ENCODE measurements around the gene CD300LF. TPM values are rescaled to one million over a fixed set of nuclear protein-coding genes. Genes with fewer than 3 reads are reported as not detected.

CD300LF gene
- total and polyA plus RNA-seq, 2 experiments from 2014 or later = not detected

GRCh38 chr17:74723891-74724290 lies 11.2 kb upstream of the CD300LF start:
- Mint-ChIP-seq H3K9me3 (no peaks in the 10 kb centered on the region; the same call in 2 of the 3 replicates), H3K27me3 (ENCODE audit: insufficient read depth, low read depth, poor library complexity) (peaks cover 2% of the 10 kb centered on the region), H3K27ac (no peak overlapping the region), H3K4me1 (no peaks in the 10 kb centered on the region), H3K4me3 (no peak overlapping the region), H3K36me3 (ENCODE audit: low read depth) (no peaks in the 10 kb centered on the region)
- Histone ChIP-seq H3K4me2 (no peak overlapping the region), H2AFZ (no peak overlapping the region), H3K27me3 (ENCODE audit: insufficient read depth) (no peaks in the 10 kb centered on the region), H3K79me2 (replicated peaks; ENCODE audit: insufficient read depth) (no peaks in the 10 kb centered on the region), H3F3A (replicated peaks; ENCODE audit: low read depth) (peaks cover 12% of the 10 kb centered on the region), H3K4me3 (no peak overlapping the region), H4K20me1 (replicated peaks; ENCODE audit: insufficient read depth) (no peaks in the 10 kb centered on the region), H3K4me1 (ENCODE audit: insufficient read depth) (no peaks in the 10 kb centered on the region), H3K27ac (ENCODE audit: low read depth) (no peak overlapping the region), H3K9me2 (ENCODE audit: insufficient read depth) (no peaks in the 10 kb centered on the region), H3K36me3 (ENCODE audit: insufficient read depth) (no peaks in the 10 kb centered on the region)
- TF ChIP-seq EZH2phosphoT487 (IDR thresholded peaks at IDR 0.05; ENCODE audit: unreplicated experiment) (no peak), ZNF331 (CRISPR knock-in tag; IDR thresholded peaks at IDR 0.05; ENCODE audit: low read depth) (no peak)
- TF ChIP-seq, protein P1, sequence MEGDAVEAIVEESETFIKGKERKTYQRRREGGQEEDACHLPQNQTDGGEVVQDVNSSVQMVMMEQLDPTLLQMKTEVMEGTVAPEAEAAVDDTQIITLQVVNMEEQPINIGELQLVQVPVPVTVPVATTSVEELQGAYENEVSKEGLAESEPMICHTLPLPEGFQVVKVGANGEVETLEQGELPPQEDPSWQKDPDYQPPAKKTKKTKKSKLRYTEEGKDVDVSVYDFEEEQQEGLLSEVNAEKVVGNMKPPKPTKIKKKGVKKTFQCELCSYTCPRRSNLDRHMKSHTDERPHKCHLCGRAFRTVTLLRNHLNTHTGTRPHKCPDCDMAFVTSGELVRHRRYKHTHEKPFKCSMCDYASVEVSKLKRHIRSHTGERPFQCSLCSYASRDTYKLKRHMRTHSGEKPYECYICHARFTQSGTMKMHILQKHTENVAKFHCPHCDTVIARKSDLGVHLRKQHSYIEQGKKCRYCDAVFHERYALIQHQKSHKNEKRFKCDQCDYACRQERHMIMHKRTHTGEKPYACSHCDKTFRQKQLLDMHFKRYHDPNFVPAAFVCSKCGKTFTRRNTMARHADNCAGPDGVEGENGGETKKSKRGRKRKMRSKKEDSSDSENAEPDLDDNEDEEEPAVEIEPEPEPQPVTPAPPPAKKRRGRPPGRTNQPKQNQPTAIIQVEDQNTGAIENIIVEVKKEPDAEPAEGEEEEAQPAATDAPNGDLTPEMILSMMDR (conservative IDR thresholded peaks at IDR 0.05; ENCODE audit: low read depth in 2 of 2) = no peak
- TF ChIP-seq, protein P2, sequence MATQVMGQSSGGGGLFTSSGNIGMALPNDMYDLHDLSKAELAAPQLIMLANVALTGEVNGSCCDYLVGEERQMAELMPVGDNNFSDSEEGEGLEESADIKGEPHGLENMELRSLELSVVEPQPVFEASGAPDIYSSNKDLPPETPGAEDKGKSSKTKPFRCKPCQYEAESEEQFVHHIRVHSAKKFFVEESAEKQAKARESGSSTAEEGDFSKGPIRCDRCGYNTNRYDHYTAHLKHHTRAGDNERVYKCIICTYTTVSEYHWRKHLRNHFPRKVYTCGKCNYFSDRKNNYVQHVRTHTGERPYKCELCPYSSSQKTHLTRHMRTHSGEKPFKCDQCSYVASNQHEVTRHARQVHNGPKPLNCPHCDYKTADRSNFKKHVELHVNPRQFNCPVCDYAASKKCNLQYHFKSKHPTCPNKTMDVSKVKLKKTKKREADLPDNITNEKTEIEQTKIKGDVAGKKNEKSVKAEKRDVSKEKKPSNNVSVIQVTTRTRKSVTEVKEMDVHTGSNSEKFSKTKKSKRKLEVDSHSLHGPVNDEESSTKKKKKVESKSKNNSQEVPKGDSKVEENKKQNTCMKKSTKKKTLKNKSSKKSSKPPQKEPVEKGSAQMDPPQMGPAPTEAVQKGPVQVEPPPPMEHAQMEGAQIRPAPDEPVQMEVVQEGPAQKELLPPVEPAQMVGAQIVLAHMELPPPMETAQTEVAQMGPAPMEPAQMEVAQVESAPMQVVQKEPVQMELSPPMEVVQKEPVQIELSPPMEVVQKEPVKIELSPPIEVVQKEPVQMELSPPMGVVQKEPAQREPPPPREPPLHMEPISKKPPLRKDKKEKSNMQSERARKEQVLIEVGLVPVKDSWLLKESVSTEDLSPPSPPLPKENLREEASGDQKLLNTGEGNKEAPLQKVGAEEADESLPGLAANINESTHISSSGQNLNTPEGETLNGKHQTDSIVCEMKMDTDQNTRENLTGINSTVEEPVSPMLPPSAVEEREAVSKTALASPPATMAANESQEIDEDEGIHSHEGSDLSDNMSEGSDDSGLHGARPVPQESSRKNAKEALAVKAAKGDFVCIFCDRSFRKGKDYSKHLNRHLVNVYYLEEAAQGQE (IDR thresholded peaks at IDR 0.05; ENCODE audit: unreplicated experiment) = no peak
- ATAC-seq (no peak), DNase-seq (ENCODE audit: low spot score) (no peak)

- H3K4me3 ChIP-seq = no peak overlapping the region
- H3K36me3 Mint-ChIP-seq (ENCODE audit: low read depth) = no peaks in the 10 kb centered on the region
- H3K4me1 Mint-ChIP-seq = no peaks in the 10 kb centered on the region
- H3K9me2 ChIP-seq (ENCODE audit: insufficient read depth) = no peaks in the 10 kb centered on the region
- H2AFZ ChIP-seq = no peak overlapping the region
- no peaks in the 10 kb centered on the region for H3K79me2 ChIP-seq (replicated peaks; ENCODE audit: insufficient read depth)
- peaks cover 2% of the 10 kb centered on the region for H3K27me3 Mint-ChIP-seq (ENCODE audit: insufficient read depth, low read depth, poor library complexity)
- peaks cover under 1% of the 10 kb centered on the region; the same call in 1 of the 2 replicates for H3F3A ChIP-seq (replicated peaks; ENCODE audit: low read depth)
- H3K4me3 Mint-ChIP-seq = no peak overlapping the region
- ATAC-seq (no peak), DNase-seq (ENCODE audit: low spot score) (no peak)
- H3K27ac ChIP-seq (ENCODE audit: low read depth) = no peak overlapping the region
- no peaks in the 10 kb centered on the region for H3K4me1 ChIP-seq (ENCODE audit: insufficient read depth)
- no peak overlapping the region for H3K27ac Mint-ChIP-seq
- H3K4me2 ChIP-seq = no peak overlapping the region
- H3K9me3 Mint-ChIP-seq = no peaks in the 10 kb centered on the region; the same call in 2 of the 3 replicates
- no peaks in the 10 kb centered on the region for H3K36me3 ChIP-seq (ENCODE audit: insufficient read depth)
- no peaks in the 10 kb centered on the region for H3K27me3 ChIP-seq (ENCODE audit: insufficient read depth)
- no peaks in the 10 kb centered on the region for H4K20me1 ChIP-seq (replicated peaks; ENCODE audit: insufficient read depth)
- no peak for TF ChIP-seq ZNF114 (CRISPR knock-in tag; IDR thresholded peaks at IDR 0.05)
- TF ChIP-seq, protein P2 (IDR thresholded peaks at IDR 0.05; ENCODE audit: unreplicated experiment) = no peak
- no peak for TF ChIP-seq POLR2AphosphoS5 (IDR thresholded peaks at IDR 0.05; ENCODE audit: low read depth)
- no peak for TF ChIP-seq EZH2phosphoT487 (IDR thresholded peaks at IDR 0.05; ENCODE audit: unreplicated experiment)
- TF ChIP-seq NANOG (IDR thresholded peaks at IDR 0.05; ENCODE audit: borderline replicate concordance) = no peak
- no peak for TF ChIP-seq EZH2 (IDR thresholded peaks at IDR 0.05; ENCODE audit: low read depth, unreplicated experiment)
- TF ChIP-seq CREB1 (CRISPR knock-in tag; IDR thresholded peaks at IDR 0.05; ENCODE audit: low read depth) = no peak
- TF ChIP-seq STAT1 (IDR thresholded peaks at IDR 0.05; ENCODE audit: unreplicated experiment) = no peak
- TF ChIP-seq, protein P3, sequence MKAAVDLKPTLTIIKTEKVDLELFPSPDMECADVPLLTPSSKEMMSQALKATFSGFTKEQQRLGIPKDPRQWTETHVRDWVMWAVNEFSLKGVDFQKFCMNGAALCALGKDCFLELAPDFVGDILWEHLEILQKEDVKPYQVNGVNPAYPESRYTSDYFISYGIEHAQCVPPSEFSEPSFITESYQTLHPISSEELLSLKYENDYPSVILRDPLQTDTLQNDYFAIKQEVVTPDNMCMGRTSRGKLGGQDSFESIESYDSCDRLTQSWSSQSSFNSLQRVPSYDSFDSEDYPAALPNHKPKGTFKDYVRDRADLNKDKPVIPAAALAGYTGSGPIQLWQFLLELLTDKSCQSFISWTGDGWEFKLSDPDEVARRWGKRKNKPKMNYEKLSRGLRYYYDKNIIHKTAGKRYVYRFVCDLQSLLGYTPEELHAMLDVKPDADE (IDR thresholded peaks at IDR 0.05) = no peak
- no peak for TF ChIP-seq ZNF331 (CRISPR knock-in tag; IDR thresholded peaks at IDR 0.05; ENCODE audit: low read depth)
Measured at GRCh38 chr17:74722782-74723181, 10.1 kb upstream of the CD300LF start.

Measured in GM23338 (cell line).